Right atrium auricular region (tissue), 2 donors: ENCODE measurements around the gene CADM1. TPM values are rescaled to one million over a fixed set of nuclear protein-coding genes. Genes with fewer than 3 reads are reported as not detected.

Experiments used
- DNase-seq: peaks from one replicate; pipeline ENCODE4 v3.0.0-alpha.2; 2019; ENCODE audit warnings: low spot score
- H3K27ac ChIP-seq, 2 donors: fragments of 200-600 bp; sonication (generic); 1 replicate in 1 of 2; 2 replicates in 1 of 2; pipeline ENCODE4 v1.5.1; 2016 to 2019
- H3K27me3 ChIP-seq, 2 donors: fragments of 200-600 bp; sonication (generic); one replicate each; pipeline versions ENCODE4 v1.5.1 to v1.6.0; 2017 to 2019
- H3K36me3 ChIP-seq: fragments of 200-600 bp; sonication (generic); one replicate; pipeline ENCODE4 v1.5.1; 2016
- H3K4me1 ChIP-seq, 2 donors: fragments of 200-600 bp; sonication (generic); one replicate each; pipeline versions ENCODE4 v1.5.1 to v1.6.0; 2017 to 2019
- H3K4me3 ChIP-seq, 2 donors: fragments of 200-600 bp; sonication (generic); 1 replicate in 1 of 2; 2 replicates in 1 of 2; pipeline ENCODE4 v1.5.1; 2017 to 2019; ENCODE audit warnings: mild to moderate bottlenecking in 1 of 2, moderate library complexity in 1 of 2
- H3K9me3 ChIP-seq, 2 donors: fragments of 200-600 bp; sonication (generic); one replicate each; pipeline ENCODE4 v1.5.1; 2019
- total RNA-seq, 2 donors: library from RNA; depleted of rRNA; stranded (reverse); fragments of >200 nt; gene quantifications; one replicate each; pipeline ENCODE4 v1.1.0, GENCODE V29; 2016
- TF ChIP-seq, protein P1 (sequence below), 2 donors: fragments of 200-600 bp; sonication (generic); IDR thresholded peaks; one replicate each; pipeline ENCODE4 v1.5.1; 2019; ENCODE audit warnings: antibody characterized with exemption in 2 of 2

Gene CADM1
- total RNA-seq, 2 donors from 2014 or later: 19.8 to 33.9 TPM

GRCh38 chr11:115284773-115285172 is 219.4 kb downstream of the CADM1 start:
- Histone ChIP-seq H3K36me3 (no peaks in the 10 kb centered on the region), H3K4me1 (peaks cover 0 to 13% of the 10 kb centered on the region in 2 donors), H3K27me3 (no peaks in the 10 kb centered on the region), H3K27ac (no peak overlapping the region), H3K4me3 (no peak overlapping the region), H3K9me3 (no peaks in the 10 kb centered on the region)
- no peak for DNase-seq
- TF ChIP-seq, protein P1, sequence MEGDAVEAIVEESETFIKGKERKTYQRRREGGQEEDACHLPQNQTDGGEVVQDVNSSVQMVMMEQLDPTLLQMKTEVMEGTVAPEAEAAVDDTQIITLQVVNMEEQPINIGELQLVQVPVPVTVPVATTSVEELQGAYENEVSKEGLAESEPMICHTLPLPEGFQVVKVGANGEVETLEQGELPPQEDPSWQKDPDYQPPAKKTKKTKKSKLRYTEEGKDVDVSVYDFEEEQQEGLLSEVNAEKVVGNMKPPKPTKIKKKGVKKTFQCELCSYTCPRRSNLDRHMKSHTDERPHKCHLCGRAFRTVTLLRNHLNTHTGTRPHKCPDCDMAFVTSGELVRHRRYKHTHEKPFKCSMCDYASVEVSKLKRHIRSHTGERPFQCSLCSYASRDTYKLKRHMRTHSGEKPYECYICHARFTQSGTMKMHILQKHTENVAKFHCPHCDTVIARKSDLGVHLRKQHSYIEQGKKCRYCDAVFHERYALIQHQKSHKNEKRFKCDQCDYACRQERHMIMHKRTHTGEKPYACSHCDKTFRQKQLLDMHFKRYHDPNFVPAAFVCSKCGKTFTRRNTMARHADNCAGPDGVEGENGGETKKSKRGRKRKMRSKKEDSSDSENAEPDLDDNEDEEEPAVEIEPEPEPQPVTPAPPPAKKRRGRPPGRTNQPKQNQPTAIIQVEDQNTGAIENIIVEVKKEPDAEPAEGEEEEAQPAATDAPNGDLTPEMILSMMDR (IDR thresholded peaks at IDR 0.05): no peak

DNA sequence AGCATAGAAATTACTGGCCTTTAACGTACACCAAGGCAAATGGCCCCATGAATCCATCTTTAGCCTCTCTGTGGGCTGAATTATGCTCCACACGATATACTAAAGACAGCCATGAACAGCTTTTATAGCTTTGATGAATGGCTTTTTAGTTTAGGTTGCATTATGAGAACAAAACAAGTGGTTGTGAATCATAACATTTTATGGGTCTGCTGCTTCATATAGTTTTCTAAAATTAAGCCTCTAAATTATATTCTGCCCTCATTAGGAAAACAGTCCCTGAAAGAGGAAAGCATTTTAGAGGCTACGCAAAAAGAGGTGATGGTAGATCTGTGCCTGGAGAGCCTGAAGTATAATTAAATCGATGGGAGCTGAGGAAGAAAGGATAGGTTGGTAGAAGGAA is 221.3 kb downstream of the CADM1 start:
- H3K27ac ChIP-seq: no peak overlapping the region
- no peak for DNase-seq
- H3K36me3 ChIP-seq: no peaks in the 10 kb centered on the region
- H3K4me3 ChIP-seq: no peak overlapping the region
- H3K4me1 ChIP-seq: peaks cover 0 to 13% of the 10 kb centered on the region in 2 donors
- TF ChIP-seq, protein P1 (IDR thresholded peaks at IDR 0.05): no peak
- no peaks in the 10 kb centered on the region for H3K27me3 ChIP-seq
- H3K9me3 ChIP-seq: no peaks in the 10 kb centered on the region

GRCh38 chr11:115280775-115281174 is 223.4 kb downstream of the CADM1 start:
- H3K4me3 ChIP-seq: no peak overlapping the region
- H3K27me3 ChIP-seq: no peaks in the 10 kb centered on the region
- H3K36me3 ChIP-seq: no peaks in the 10 kb centered on the region
- H3K9me3 ChIP-seq: no peaks in the 10 kb centered on the region
- H3K27ac ChIP-seq: no peak overlapping the region
- no peak for DNase-seq
- H3K4me1 ChIP-seq: peaks cover 0 to 6% of the 10 kb centered on the region in 2 donors
- TF ChIP-seq, protein P1 (IDR thresholded peaks at IDR 0.05): no peak

GRCh38 chr11:115279813-115280761 is 224.1 kb downstream of the CADM1 start:
- no peaks in the 10 kb centered on the region for H3K9me3 ChIP-seq
- peaks cover 0 to 6% of the 10 kb centered on the region in 2 donors for H3K4me1 ChIP-seq
- H3K27ac ChIP-seq: no peak overlapping the region
- no peaks in the 10 kb centered on the region for H3K27me3 ChIP-seq
- H3K4me3 ChIP-seq: no peak overlapping the region
- TF ChIP-seq, protein P1 (IDR thresholded peaks at IDR 0.05): no peak
- H3K36me3 ChIP-seq: no peaks in the 10 kb centered on the region
- no peak for DNase-seq

- no peaks in the 10 kb centered on the region for H3K36me3 ChIP-seq
- no peak for DNase-seq
- no peaks in the 10 kb centered on the region for H3K27me3 ChIP-seq
- H3K9me3 ChIP-seq: no peaks in the 10 kb centered on the region
- no peaks in the 10 kb centered on the region for H3K4me1 ChIP-seq
- TF ChIP-seq, protein P1 (IDR thresholded peaks at IDR 0.05): no peak
- no peak overlapping the region for H3K27ac ChIP-seq
- no peak overlapping the region for H3K4me3 ChIP-seq
Measured at GRCh38 chr11:115276799-115277198, 227.4 kb downstream of the CADM1 start.
